ENCODE data around the gene SBNO2. TPM values are rescaled to one million over a fixed set of nuclear protein-coding genes. Genes with fewer than 3 reads are reported as not detected.

SBNO2 gene
- total and polyA plus RNA-seq, 4 donors: 2.2 to 25.0 (median 15.0) TPM

DNA sequence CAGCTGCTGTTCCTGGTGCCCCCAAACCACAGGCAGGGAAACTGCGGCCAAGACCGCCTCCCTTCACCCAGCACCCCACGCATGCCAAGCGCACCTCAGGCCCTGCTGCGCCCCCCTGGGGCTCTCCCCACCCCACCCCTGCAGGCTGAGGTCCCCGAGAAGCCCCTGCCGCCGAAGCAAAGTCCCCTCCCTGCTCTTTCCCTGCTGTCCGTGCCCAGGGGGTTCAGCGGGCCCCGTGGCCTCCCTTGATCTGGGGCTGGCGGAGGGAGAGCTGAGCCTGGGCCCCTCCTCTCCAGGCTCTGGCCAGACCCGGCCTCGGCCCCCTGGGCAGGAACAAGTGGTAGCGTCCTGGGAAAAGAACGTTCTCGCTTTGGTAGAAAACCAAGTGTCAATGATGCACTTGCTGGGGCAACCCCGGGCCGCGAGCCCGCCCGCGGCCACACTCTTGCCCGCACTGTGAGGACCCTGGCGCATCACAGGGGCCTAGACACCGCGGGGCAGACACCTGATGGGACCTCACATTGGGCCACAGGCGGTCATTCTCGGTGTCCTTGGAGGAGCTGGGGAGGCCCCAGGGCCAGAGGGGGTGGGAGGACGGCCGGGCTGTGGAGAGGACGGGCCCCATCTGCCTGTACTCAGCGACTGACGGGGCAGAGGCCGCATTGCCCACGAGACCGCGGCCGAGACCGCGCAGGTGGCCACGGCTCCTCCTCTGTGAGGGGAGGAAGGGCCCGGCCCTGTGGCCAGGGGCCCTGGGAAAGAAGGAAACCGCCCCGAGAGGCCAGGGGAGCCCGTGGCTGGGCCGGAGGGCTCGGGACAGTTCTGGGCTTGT, 41.3 kb downstream of the SBNO2 start (continued):
- TF ChIP-seq, protein P1, sequence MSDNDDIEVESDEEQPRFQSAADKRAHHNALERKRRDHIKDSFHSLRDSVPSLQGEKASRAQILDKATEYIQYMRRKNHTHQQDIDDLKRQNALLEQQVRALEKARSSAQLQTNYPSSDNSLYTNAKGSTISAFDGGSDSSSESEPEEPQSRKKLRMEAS (IDR thresholded peaks at IDR 0.05): no peak

DNA sequence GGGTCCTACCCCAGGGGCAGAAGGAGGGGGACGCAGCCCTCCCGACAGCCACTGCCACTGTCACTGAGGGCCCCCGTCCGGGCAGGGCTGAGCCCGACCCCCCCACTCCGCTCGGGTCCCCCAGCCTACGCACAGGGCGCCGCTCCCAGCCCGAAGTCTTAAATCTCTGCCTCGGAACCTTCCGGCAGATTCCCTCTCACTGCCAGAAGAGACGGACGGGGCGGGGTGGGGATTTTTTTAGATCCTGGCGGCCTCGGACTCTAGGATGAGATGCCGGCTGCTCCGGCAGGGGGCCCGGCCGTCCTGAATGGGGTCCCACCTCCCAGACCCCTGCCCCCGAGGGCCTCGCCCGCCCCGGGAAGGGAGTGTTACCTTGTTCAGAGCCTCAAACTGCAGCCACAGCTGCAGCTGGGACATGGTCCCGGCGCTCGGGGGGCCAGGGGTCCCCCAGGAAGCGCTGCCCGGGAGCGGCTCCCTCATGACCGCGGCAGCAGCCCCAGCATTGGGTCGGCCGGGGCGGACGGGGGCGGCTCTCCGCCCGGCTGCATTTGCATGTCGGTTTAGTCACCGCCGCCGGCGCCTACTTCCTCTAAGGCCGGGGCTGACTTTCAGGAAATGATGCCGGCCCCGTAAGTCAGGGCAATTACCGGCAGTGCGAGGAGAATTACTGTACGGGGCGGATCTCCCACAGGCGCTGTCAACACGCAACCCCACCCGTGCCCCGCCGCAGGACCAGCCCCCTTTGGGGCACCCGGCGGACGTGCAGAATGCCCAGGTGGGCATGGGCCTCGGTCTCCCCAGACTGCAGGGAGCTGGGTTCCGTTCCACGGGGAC, 42.1 kb downstream of the SBNO2 start:
- 53% methylated on average over 64 of the region's 64 CpGs for WGBS
- Histone ChIP-seq H3K27ac (ENCODE audit: low read depth in 1 of 2, low read length in 2 of 2) (peak overlapping the region; percentile 83 to 91), H3K4me1 (ENCODE audit: control insufficient read depth in 4 of 4, insufficient read depth in 4 of 4, low read length in 3 of 4) (peaks cover 0 to 4% (median 0%) of the 10 kb centered on the region in 4 donors), H3K36me3 (ENCODE audit: control insufficient read depth in 4 of 4, insufficient read depth in 3 of 4, low read depth in 1 of 4, low read length in 3 of 4) (peaks cover 5 to 15% (median 6%) of the 10 kb centered on the region in 4 donors), H3K9ac (ENCODE audit: low read depth in 1 of 2, low read length in 2 of 2) (peak overlapping the region; percentile 36 to 58), H3K27me3 (ENCODE audit: control insufficient read depth in 4 of 4, insufficient read depth in 4 of 4, low read length in 3 of 4) (no peaks in the 10 kb centered on the region), H3K9me3 (ENCODE audit: control insufficient read depth in 4 of 4, low read length in 3 of 4) (no peaks in the 10 kb centered on the region), H3K4me3 (ENCODE audit: low read depth in 1 of 3, low read length in 3 of 3) (peak overlapping the region; percentile 2 to 65 (median 49))
- peak; percentile 49 for DNase-seq (ENCODE audit: low spot score)
- TF ChIP-seq JUND (IDR thresholded peaks at IDR 0.05) (no peak), FOXA2 (IDR thresholded peaks at IDR 0.05) (no peak), SP1 (IDR thresholded peaks at IDR 0.05) (no peak), FOXA1 (IDR thresholded peaks at IDR 0.05) (no peak), HNF4A (conservative IDR thresholded peaks at IDR 0.05) (no peak), GABPA (IDR thresholded peaks at IDR 0.05 in 1 of 2, conservative IDR thresholded peaks at IDR 0.05 in 1 of 2) (peak in 1 of 2 donors; percentile 30), YY1 (IDR thresholded peaks at IDR 0.05) (peak; percentile 38), NR2F2 (IDR thresholded peaks at IDR 0.05) (peak; percentile 32)
- TF ChIP-seq, protein P1 (IDR thresholded peaks at IDR 0.05): no peak

DNA sequence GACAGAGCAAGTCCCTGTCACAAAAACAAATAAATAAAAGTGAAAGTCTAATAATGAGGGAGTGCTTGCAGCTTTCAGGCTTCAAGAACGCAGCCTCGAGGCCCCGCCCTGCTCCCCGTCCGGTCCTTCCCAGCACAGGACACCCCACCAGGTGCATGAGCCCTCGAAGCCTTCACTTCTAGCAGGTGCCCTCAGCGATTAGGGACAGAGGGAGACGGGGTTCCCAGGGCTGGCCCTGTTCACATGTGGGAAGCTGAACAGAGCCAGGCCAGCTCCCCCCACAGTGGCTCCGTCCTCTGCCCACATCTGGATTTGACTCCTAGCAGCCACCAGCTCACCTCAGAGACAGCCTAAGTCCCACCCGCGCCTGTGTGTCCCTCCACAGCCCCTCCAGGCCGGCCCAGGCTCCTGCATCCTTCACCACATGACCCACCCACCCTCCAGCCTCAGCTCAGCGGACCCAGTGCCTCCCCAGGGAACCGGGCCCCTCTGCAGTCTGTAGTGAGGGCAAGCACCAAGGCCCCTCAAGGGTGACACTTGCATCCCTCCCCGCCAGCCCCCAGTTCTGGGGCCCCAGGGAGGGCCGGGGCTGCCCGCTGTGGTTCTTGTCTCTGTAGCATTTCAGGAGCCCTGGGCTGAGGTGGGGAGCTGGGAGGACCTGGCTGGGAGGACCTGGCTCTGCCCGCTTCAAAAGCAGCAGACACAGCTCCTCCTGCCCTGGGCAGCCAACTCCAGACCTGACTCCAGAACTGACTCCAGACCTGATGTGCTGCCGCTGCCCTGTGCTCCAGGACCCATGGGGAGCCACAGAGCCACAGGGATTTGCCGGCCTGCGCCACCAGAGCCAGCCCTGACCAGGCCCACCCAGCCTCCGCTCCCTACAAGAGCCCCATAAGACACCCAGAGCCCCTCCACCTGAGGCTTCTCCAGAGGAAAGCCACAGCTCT, 43.0 kb downstream of the SBNO2 start:
- H3K27me3 ChIP-seq (ENCODE audit: control insufficient read depth in 4 of 4, insufficient read depth in 4 of 4, low read length in 3 of 4): no peaks in the 10 kb centered on the region
- H3K9me3 ChIP-seq (ENCODE audit: control insufficient read depth in 4 of 4, low read length in 3 of 4): no peaks in the 10 kb centered on the region
- peak overlapping the region; percentile 83 to 91 for H3K27ac ChIP-seq (ENCODE audit: low read depth in 1 of 2, low read length in 2 of 2)
- peak overlapping the region; percentile 36 to 58 for H3K9ac ChIP-seq (ENCODE audit: low read depth in 1 of 2, low read length in 2 of 2)
- WGBS: 67% methylated on average over 22 of the region's 22 CpGs
- H3K36me3 ChIP-seq (ENCODE audit: control insufficient read depth in 4 of 4, insufficient read depth in 3 of 4, low read depth in 1 of 4, low read length in 3 of 4): peaks cover 4 to 17% (median 11%) of the 10 kb centered on the region in 4 donors
- H3K4me3 ChIP-seq (ENCODE audit: low read depth in 1 of 3, low read length in 3 of 3): peak overlapping the region; percentile 20 to 65 (median 49)
- no peak for TF ChIP-seq GABPA (IDR thresholded peaks at IDR 0.05 in 1 of 2, conservative IDR thresholded peaks at IDR 0.05 in 1 of 2)
- TF ChIP-seq NR2F2 (IDR thresholded peaks at IDR 0.05): no peak
- TF ChIP-seq RXRA (IDR thresholded peaks at IDR 0.05): no peak
- no peak for TF ChIP-seq TAF1 (conservative IDR thresholded peaks at IDR 0.05)
- TF ChIP-seq, protein P2, sequence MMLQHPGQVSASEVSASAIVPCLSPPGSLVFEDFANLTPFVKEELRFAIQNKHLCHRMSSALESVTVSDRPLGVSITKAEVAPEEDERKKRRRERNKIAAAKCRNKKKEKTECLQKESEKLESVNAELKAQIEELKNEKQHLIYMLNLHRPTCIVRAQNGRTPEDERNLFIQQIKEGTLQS (IDR thresholded peaks at IDR 0.05): no peak
- no peak for TF ChIP-seq HNF4G (IDR thresholded peaks at IDR 0.05)
- TF ChIP-seq HNF4A (conservative IDR thresholded peaks at IDR 0.05): no peak
- TF ChIP-seq RAD21 (IDR thresholded peaks at IDR 0.05): no peak
- TF ChIP-seq, protein P3, sequence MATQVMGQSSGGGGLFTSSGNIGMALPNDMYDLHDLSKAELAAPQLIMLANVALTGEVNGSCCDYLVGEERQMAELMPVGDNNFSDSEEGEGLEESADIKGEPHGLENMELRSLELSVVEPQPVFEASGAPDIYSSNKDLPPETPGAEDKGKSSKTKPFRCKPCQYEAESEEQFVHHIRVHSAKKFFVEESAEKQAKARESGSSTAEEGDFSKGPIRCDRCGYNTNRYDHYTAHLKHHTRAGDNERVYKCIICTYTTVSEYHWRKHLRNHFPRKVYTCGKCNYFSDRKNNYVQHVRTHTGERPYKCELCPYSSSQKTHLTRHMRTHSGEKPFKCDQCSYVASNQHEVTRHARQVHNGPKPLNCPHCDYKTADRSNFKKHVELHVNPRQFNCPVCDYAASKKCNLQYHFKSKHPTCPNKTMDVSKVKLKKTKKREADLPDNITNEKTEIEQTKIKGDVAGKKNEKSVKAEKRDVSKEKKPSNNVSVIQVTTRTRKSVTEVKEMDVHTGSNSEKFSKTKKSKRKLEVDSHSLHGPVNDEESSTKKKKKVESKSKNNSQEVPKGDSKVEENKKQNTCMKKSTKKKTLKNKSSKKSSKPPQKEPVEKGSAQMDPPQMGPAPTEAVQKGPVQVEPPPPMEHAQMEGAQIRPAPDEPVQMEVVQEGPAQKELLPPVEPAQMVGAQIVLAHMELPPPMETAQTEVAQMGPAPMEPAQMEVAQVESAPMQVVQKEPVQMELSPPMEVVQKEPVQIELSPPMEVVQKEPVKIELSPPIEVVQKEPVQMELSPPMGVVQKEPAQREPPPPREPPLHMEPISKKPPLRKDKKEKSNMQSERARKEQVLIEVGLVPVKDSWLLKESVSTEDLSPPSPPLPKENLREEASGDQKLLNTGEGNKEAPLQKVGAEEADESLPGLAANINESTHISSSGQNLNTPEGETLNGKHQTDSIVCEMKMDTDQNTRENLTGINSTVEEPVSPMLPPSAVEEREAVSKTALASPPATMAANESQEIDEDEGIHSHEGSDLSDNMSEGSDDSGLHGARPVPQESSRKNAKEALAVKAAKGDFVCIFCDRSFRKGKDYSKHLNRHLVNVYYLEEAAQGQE (IDR thresholded peaks at IDR 0.05): no peak
- H3K4me1 ChIP-seq (ENCODE audit: control insufficient read depth in 4 of 4, insufficient read depth in 4 of 4, low read length in 3 of 4): peaks cover 0 to 4% (median 0%) of the 10 kb centered on the region in 4 donors
- no peak for DNase-seq (ENCODE audit: low spot score)

Data from liver (tissue), 9 donors.